SU-DHL-6 (cell line): ENCODE measurements around the gene DVL1.

Experiments
- EZH2phosphoT487 ChIP-seq: fragments of 200-600 bp; sonication (generic), shearing (Covaris generic); conservative IDR thresholded peaks from 2 replicates; pipeline ENCODE4 v1.6.1; 2018; ENCODE audit warnings: mild to moderate bottlenecking, antibody characterized with exemption, low read length, moderate library complexity, mixed read lengths
- TF ChIP-seq, protein P1 (sequence below): fragments of 200-600 bp; sonication (generic); IDR thresholded peaks from one replicate; pipeline ENCODE4 v1.5.1; 2017; ENCODE audit warnings: antibody characterized with exemption, mild to moderate bottlenecking, low read length, moderate library complexity; ENCODE audit not compliant: insufficient read depth, poor library complexity, severe bottlenecking

DNA sequence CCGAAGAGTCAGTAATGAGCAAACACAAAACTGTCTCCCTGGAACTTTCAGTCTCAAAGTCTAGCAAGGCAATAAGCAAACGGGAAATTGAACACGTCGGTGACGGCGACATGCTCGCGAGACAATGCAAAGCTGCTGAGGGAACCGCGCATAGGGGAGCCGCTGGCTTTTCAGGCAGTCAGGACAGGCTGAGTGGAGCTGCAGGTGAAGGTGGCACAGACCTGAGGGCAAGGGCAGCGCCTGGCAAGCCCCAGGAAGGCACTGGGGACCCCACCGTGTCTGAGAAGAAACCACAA lies 29.6 kb downstream of the DVL1 start:
- TF ChIP-seq, protein P1, sequence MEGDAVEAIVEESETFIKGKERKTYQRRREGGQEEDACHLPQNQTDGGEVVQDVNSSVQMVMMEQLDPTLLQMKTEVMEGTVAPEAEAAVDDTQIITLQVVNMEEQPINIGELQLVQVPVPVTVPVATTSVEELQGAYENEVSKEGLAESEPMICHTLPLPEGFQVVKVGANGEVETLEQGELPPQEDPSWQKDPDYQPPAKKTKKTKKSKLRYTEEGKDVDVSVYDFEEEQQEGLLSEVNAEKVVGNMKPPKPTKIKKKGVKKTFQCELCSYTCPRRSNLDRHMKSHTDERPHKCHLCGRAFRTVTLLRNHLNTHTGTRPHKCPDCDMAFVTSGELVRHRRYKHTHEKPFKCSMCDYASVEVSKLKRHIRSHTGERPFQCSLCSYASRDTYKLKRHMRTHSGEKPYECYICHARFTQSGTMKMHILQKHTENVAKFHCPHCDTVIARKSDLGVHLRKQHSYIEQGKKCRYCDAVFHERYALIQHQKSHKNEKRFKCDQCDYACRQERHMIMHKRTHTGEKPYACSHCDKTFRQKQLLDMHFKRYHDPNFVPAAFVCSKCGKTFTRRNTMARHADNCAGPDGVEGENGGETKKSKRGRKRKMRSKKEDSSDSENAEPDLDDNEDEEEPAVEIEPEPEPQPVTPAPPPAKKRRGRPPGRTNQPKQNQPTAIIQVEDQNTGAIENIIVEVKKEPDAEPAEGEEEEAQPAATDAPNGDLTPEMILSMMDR = no peak
- no peak for TF ChIP-seq EZH2phosphoT487
